ENCODE measurements around the gene RNF207. TPM values are rescaled to one million over a fixed set of nuclear protein-coding genes. Genes with fewer than 3 reads are reported as not detected.

RNF207 gene
- polyA plus RNA-seq, 1 of the 3 experiments (the other 2 are of a cell fraction), result 25.4 TPM

GRCh38 chr1:6176779-6177178 is 29.1 kb upstream of the RNF207 start (continued):
- no peak for TF ChIP-seq GABPA (IDR thresholded peaks at IDR 0.05; ENCODE audit: low read depth)
- no peak for TF ChIP-seq SMC3 (IDR thresholded peaks at IDR 0.05; ENCODE audit: low read depth, low read length)
- no peak for TF ChIP-seq NRF1 (IDR thresholded peaks at IDR 0.05; ENCODE audit: low read depth, low read length)

- Histone ChIP-seq H3K9me3 (no peaks in the 10 kb centered on the region), H3K9me2 (no peaks in the 10 kb centered on the region), H3K27me3 (ENCODE audit: insufficient read depth) (peaks cover 8% of the 10 kb centered on the region; the same call in 1 of the 2 replicates), H3K4me1 (ENCODE audit: control insufficient read depth in 1 of 2, insufficient read depth in 2 of 2, low read depth in 1 of 2, low read length in 1 of 2) (peaks cover 0 to 5% of the 10 kb centered on the region in 2 experiments; a peak in 1 of 4 replicates), H3K4me3 (ENCODE audit: low read depth in 2 of 2, low read length in 1 of 2) (no peak overlapping the region), H3K4me2 (no peak overlapping the region), H4K20me1 (ENCODE audit: insufficient read depth) (no peaks in the 10 kb centered on the region), H3F3A (replicated peaks; ENCODE audit: insufficient read depth) (peaks cover 6% of the 10 kb centered on the region), H3K79me2 (ENCODE audit: insufficient read depth) (no peaks in the 10 kb centered on the region), H3K27ac (ENCODE audit: low read depth in 2 of 2, low read length in 1 of 2) (no peak overlapping the region), H3K36me3 (replicated peaks in 1 of 2; ENCODE audit: control insufficient read depth in 1 of 2, insufficient read depth in 2 of 2, low read length in 1 of 2) (no peaks in the 10 kb centered on the region), H2AFZ (ENCODE audit: low read depth) (no peak overlapping the region), H3K9ac (no peak overlapping the region)
- 79% methylated on average over 15 of the region's 18 CpGs for WGBS (ENCODE audit: low lambda C conversion rate)
- ChIA-PET CTCF (interaction anchor here (1.0 to 2.1 kb wide), 7 partner anchors 7 to 136 kb away, joined by 3 to 9 read pairs (median 5); no protein-coding TSS in a partner anchor), POLR2A (no interaction called here)
- no peak for TF ChIP-seq FOSL2 (IDR thresholded peaks at IDR 0.05; ENCODE audit: borderline replicate concordance, low read depth)
- no peak for TF ChIP-seq CTCF (IDR thresholded peaks at IDR 0.05)
- no peak for TF ChIP-seq JUND (IDR thresholded peaks at IDR 0.05)
- no peak for TF ChIP-seq USF1 (IDR thresholded peaks at IDR 0.05; ENCODE audit: borderline replicate concordance, low read depth)
- no peak for TF ChIP-seq CHD2 (IDR thresholded peaks at IDR 0.05; ENCODE audit: low read length, partially characterized antibody)
- TF ChIP-seq FOXJ3 (CRISPR knock-in tag; IDR thresholded peaks at IDR 0.05), result no peak
- TF ChIP-seq REST (IDR thresholded peaks at IDR 0.05; ENCODE audit: low read depth, low read length), result no peak
- no peak for TF ChIP-seq SMC3 (IDR thresholded peaks at IDR 0.05; ENCODE audit: low read depth, low read length)
- no peak for TF ChIP-seq POLR2AphosphoS5 (IDR thresholded peaks at IDR 0.05; ENCODE audit: low read depth, low read length)
- no peak for TF ChIP-seq GATA2 (CRISPR knock-in tag; IDR thresholded peaks at IDR 0.05)
- no peak for TF ChIP-seq GABPA (IDR thresholded peaks at IDR 0.05; ENCODE audit: low read depth)
- TF ChIP-seq TEAD4 (IDR thresholded peaks at IDR 0.05; ENCODE audit: borderline replicate concordance, insufficient read depth), result no peak
- no peak for TF ChIP-seq ZBTB33 (IDR thresholded peaks at IDR 0.05; ENCODE audit: borderline replicate concordance, low read depth)
- TF ChIP-seq EZH2phosphoT487 (IDR thresholded peaks at IDR 0.05; ENCODE audit: borderline replicate concordance, low read depth), result no peak
- no peak for TF ChIP-seq RCOR1 (IDR thresholded peaks at IDR 0.05; ENCODE audit: low read length)
- TF ChIP-seq RXRA (IDR thresholded peaks at IDR 0.05; ENCODE audit: borderline replicate concordance, low read depth), result no peak
- no peak for TF ChIP-seq MXI1 (IDR thresholded peaks at IDR 0.05; ENCODE audit: low read depth, low read length)
- peak; percentile 32 for DNase-seq
These were observed 28.1 kb upstream of the RNF207 start for GRCh38 chr1:6177681-6178380.

All from SK-N-SH (cell line).